Measurements from ENCODE around the gene LRRC9.
"Not testable (repeated sequence)": the region's sequence is repeated elsewhere in the genome, so short reads cannot be mapped to it uniquely, and the experiment has no call there.

The LRRC9 gene

DNA sequence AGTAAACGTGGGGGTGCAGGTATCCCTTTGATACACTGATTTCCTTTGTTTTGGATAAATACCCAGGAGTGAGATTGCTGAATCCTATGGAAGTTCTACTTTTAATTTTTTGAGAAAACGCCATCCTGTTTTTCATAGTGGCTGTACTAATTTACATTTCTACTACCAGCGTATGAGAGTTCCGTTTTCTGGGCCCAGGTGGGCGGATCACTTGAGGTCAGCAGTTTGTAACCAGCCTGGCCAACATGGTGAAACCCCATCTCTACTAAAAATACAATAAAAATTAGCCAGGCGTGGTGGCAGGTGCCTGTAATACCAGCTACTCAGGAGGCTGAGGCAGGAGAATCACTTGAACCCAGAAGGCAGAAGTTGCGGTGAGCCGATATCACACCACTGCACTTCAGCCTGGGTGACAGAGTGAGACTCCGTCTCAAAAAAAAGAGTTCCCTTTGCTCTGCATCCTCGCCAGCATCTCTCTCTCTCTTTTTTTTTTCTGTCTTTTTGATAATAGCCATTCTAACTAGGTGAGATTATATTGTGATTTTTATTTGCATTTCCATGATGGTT lies 22.4 kb downstream of the LRRC9 start:
- H3K4me3 ChIP-seq (ENCODE audit: low read length); DNase-seq (ENCODE audit: low read depth, low spot score): not testable (repeated sequence)

DNA sequence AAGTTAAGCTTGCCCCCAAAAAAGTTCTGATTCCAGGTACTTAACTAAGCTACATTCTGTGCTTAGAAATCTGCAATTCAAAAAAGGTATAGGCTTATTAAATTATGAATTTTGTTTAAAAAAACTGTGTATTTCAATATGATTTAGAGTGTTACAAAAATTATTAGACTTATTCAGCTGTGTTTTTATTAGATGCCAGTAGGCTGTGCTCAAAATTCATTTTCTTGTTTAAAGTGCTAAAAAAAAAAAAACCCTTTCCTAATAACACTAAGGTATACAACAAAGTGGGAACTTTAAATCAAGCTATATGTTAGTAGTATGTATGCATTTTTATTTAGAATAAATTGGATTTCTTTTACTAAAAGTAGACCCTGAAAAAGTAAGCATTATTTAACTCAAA lies 25.0 kb downstream of the LRRC9 start:
- no peak overlapping the region for H3K4me3 ChIP-seq (ENCODE audit: low read length)
- DNase-seq (ENCODE audit: low read depth, low spot score) = no peak

DNA sequence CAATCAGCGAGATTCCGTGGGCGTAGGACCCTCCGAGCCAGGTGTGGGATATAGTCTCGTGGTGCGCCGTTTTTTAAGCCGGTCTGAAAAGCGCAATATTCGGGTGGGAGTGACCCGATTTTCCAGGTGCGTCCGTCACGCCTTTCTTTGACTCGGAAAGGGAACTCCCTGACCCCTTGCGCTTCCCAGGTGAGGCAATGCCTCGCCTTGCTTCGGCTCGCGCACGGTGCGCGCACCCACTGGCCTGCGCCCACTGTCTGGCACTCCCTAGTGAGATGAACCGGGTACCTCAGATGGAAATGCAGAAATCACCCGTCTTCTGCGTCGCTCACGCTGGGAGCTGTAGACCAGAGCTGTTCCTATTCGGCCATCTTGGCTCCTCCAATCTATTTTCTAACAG lies 32.2 kb downstream of the LRRC9 start:
- not testable (repeated sequence) for H3K4me3 ChIP-seq (ENCODE audit: low read length); DNase-seq (ENCODE audit: low read depth, low spot score)

DNA sequence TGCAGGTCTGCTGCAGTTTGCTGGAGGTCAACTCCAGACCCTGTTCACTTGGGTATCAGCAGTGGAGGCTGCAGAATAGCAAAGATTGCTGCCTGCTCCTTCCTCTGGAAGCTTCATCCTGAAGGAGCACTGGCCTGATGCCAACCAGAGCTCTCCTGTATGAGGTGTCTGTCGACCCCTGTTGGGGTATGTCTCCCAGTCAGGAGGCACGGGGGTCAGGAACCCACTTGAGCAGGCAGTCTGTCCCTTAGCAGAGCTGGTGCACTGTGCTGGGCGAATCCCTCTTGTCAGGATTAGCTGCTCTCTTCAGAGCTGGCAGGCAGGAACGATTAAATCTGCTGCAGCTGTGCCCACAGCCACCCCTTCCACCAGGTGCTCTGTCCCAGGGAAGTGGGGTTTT lies 37.9 kb downstream of the LRRC9 start:
- not testable (repeated sequence) for DNase-seq (ENCODE audit: low read depth, low spot score)

DNA sequence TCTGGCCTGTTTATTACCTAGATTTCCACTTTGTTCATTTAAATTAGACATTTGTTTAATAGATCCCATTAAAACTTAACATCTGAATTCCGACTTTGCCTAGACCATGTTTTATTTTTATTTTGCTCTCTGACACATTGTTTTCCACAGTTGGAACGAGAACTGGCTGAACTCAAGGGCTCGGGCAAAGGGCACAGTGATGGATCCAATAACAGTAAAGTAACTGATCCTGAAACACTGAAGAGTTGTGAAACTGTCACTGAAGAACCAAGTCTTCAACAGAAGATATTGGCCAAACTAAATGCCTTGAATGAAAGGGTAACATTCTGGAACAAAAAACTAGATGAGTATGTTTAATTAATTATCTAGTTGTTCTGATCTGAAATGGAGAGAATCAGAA lies 39.7 kb downstream of the LRRC9 start:
- DNase-seq (ENCODE audit: low read depth, low spot score) = no peak
- no peak overlapping the region for H3K4me3 ChIP-seq (ENCODE audit: low read length)

More for the DNA sequence above, 37.9 kb downstream of the LRRC9 start:
- not testable (repeated sequence) for H3K4me3 ChIP-seq (ENCODE audit: low read length)

DNA sequence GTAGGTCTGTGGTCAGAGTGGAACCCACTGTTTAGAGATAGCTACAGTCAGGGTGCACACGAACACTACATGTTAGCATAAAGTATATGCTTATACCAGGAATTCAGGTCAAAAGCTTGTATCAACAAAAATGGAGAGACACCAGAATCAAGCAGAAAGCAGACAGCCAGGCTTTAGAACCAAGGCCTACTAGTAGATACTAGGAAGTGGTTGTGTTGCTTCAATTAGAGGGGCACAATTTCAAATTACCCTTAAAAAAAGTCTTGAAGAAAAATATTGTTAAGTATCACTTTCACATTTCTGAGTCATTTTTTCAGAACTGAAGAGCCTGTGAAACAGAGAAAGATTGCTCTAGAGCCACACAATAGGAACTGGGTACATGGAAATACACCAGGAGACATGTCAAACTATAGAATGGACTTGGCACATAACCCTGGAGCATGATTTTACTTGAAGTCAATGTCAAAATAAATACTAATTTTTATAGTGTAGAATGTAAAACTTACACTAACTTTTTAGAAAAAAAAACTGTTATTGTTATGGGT lies 41.6 kb downstream of the LRRC9 start:
- no peak overlapping the region for H3K4me3 ChIP-seq (ENCODE audit: low read length)
- DNase-seq (ENCODE audit: low read depth, low spot score) = no peak

DNA sequence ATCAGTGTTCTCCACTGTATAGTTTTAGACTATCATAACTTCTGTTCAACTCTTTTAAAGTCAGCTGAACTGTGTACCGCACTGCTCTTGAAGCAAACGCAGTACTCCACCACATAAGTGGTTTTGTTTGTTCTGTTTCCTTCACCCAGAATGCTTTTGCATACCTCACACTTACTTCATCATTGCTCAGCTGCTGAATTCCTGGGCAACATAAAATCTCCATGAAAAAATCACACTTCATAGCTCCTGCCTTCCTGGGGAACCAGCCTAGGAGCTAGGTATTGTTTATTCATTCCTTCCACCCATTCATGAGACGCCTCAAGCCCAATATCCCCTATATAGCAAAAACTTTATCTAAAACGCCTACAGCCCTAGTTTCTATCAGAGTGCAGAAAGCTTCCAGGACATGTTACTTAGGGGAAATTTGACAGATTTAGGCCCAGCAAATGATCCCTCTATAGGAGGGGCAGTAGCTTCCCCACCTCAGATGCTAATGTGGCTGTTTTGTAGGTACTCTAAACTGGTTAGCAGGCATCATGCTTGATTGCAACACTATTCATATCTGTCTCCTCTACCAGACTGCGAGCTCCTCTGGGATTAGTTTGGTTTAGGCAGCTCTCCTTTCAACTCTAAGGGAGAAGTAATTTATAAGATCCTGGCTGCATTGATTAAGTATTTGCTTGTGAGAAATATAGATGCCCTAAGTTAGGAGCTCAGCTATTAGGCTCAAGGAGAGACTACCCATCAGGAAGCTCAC lies 44.5 kb downstream of the LRRC9 start:
- no peak overlapping the region for H3K4me3 ChIP-seq (ENCODE audit: low read length)
- DNase-seq (ENCODE audit: low read depth, low spot score) = peak; percentile 10

DNA sequence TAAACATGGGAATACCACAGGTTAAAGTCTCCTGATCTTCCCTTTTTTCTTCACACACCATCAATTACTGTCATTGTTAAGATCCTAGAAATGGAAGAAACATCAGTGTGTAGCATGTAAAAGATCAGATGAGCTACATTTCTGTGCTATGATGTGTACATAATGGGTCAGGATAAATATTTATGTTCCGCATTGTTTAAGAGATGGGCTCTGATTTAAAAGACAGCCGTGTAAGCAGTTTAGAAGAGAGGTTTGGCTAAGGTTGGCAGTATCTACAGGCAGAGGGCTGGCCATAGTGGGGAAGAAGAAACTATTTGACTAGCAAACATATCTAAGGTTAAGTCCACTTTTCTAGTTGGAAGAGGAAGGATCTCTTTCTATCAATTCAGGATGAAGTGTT lies 49.4 kb downstream of the LRRC9 start:
- no peak overlapping the region for H3K4me3 ChIP-seq (ENCODE audit: low read length)
- DNase-seq (ENCODE audit: low read depth, low spot score) = no peak

DNA sequence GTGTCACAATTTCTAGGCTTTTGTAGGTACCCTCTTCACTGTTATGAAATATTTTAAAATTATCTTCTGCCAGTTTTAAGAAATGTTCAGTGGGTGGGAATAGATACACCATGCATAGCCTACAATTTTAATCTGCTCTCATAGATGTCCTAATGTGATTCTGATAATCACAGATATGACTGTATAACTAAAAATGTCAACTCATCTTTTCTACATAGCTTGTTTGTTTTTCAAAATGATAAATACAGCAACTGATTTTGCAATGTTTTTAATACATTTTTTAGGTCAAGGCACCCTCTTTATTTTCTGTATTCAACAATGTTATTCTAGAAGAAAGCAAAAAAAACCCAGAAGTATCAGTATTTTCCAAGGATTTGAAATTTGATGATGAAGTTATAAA lies 61.6 kb downstream of the LRRC9 start:
- DNase-seq (ENCODE audit: low read depth, low spot score) = no peak
- H3K4me3 ChIP-seq (ENCODE audit: low read length) = no peak overlapping the region

DNA sequence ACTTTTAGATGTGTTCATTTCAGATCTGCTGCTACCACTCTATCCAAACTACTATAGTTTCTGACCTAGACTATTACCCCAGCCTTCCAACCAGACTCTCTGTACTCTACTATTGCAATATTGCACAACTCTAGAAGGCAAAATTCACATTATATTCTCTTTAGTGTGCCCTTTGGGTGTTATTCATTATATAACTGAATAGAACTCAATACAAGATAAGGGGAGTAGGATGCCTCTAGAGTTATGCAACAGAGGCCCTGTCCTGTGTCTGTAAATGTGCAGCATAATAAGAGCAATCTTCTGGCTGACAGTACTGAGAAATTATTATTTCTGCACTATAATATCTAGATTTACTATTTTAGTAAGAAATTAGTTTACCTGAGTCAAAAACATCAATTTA lies 63.1 kb downstream of the LRRC9 start:
- no peak overlapping the region for H3K4me3 ChIP-seq (ENCODE audit: low read length)
- DNase-seq (ENCODE audit: low read depth, low spot score) = no peak

DNA sequence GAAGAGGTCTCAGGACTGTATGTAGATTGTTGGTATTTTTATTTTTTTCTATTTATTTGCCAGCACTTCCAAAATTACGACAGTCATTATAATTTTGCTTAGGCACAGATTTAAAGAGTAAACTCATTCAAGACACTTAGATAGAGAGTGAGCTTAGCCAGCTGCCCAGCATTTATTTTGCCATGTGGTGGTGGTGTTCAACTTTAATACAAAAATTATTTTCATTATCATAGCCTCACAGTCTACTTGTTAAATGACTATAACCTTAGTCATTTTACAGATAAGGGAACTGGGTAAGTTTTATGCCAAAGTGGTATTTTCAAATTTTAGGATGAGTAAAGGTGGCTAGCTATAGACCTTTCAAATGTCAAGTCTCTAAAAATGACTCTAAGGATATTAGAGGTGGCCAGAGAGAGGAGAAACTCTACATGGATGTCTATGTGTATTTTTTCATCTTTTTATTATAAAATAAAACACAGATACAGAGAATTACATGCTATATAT lies 66.7 kb downstream of the LRRC9 start:
- no peak overlapping the region for H3K4me3 ChIP-seq (ENCODE audit: low read length)
- no peak for DNase-seq (ENCODE audit: low read depth, low spot score)

DNA sequence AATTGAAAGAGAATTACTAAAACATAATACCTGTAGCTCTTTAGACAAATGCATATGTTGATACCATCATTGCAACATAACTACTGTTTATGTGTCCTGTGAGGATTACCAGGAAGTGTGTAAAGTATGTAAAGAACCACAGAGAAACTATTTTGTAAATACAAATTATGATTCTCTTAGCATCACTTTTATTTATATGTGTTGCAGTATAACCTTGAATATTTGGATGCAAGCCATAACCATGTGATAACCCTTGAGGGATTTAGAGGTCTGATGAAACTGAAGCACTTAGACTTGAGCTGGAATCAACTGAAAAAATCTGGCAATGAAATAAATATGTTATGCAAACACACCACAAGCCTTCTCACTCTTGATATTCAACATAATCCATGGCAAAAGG lies 77.5 kb downstream of the LRRC9 start:
- no peak for DNase-seq (ENCODE audit: low read depth, low spot score)
- no peak overlapping the region for H3K4me3 ChIP-seq (ENCODE audit: low read length)

DNA sequence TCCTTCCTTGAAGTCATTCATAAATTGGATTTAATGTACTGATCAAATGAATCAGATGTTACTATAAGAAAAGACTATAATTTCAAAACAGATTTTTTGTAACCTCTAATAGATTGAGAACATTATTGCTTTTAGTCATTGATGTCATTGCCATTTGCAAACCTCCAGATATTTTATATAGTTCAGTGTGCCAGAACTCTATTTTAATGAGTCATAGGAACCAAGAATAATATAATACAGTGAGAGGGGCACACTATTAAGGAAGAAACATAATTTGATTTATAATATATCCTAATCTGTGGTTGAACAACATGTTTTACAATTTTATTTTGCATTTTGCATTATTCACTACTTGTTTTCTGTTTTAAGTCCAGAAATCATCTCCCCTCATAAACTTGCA lies 78.0 kb downstream of the LRRC9 start:
- no peak overlapping the region for H3K4me3 ChIP-seq (ENCODE audit: low read length)
- no peak for DNase-seq (ENCODE audit: low read depth, low spot score)

DNA sequence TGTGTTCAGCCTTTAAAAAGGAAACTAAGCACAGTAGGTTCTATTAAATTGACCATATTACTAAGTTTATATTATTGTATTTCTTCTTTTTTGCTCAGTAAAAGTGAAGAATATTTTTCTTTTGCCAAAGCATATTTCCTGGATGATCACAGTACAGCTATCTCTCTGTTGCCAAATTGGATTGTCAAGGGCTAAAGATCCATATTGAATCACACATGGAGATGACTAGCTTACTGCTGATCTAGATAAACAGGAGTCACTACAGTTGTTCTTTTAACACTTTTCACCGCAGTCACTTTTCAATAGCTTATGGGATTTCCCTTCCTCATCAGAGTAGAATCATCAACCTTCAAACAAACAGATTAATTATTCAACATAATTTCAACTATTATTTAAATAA lies 78.6 kb downstream of the LRRC9 start:
- no peak for DNase-seq (ENCODE audit: low read depth, low spot score)

DNA sequence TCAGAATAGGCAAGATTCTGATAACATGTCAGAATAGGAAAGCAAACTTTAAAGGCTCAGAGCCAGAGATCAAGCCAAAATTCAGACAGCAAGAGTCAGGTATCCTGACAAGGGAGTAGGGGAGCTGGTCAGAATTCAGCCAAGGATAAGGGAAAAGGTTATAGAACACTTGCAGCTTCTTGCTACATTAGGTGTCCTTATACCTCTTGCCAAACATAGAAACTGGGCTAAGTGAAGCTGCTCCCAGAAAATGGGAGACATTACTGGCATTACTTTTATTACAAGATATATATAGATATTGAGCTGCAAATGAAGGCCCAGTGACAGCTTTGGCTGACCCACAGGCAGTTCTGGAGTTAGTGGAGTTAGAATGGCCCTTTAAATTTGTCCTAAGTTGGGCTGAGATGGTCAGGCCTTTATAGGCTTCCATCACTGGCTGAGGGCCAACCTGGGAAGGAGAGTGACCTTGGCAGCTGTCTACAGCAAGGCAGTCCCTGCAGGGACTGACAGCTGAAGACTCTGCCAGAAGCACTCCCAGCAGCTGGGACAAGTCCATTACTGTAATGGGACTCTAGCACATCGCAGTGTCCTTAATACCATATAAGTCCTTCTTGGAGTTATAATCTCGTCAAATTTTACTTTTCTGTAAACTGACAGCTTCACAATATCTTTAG lies 83.0 kb downstream of the LRRC9 start:
- no peak for DNase-seq (ENCODE audit: low read depth, low spot score)
- no peak overlapping the region for H3K4me3 ChIP-seq (ENCODE audit: low read length)

More for the DNA sequence above, 78.6 kb downstream of the LRRC9 start:
- H3K4me3 ChIP-seq (ENCODE audit: low read length) = no peak overlapping the region

DNA sequence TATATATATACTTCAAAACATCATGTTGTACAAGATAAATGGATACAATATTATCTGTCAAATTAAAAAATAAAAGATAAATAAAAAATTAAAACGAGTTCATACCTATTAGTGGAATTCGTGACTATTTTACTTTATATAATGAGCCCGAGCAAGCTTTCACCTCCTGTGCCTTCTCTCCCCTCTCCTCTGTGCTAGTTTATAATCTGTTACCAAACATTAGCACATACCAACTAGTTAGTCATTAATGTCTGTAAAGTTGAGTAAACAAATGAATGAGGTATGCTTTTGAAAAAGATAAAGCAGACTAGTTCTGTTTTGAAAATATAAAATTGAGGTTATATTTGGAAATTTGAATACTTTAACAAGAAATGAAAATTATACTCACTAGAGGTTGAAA lies 84.0 kb downstream of the LRRC9 start:
- no peak for DNase-seq (ENCODE audit: low read depth, low spot score)
- no peak overlapping the region for H3K4me3 ChIP-seq (ENCODE audit: low read length)

DNA sequence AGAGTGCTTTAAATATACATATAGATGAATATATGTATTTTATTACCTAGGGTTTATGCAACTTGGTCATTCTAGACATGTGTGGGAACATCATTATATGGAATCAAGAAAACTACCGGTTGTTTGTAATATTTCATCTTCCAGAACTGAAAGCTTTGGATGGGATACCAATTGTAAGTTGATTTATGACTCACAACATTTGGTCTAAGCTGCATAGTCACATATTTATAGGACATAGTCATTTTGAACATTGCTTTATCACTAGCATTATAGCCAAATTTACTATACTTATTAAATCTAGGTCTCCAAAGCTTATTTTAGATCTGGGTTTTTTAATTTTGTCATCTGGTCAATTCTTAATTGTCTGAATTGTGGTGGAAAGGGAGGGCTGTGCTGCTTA lies 88.1 kb downstream of the LRRC9 start:
- DNase-seq (ENCODE audit: low read depth, low spot score) = no peak
- H3K4me3 ChIP-seq (ENCODE audit: low read length) = no peak overlapping the region

DNA sequence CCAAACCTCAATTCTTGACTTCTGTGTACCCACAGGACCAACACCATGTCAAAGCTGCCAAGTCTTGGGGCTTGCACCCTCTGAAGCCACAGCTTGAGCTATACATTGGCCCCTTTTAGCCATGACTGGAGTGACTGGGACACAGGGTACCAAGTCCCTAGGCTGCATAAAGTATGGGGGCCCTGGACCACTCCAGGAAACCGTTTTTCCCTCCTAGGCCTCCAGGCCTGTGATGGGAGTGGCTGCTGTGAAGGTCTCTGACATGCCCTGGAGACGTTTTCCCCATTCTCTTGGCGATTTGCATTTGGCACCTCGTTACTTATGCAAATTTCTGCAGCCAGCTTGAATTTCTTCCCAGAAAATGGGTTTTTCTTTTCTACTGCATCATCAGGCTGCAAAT lies 90.3 kb downstream of the LRRC9 start:
- not testable (repeated sequence) for H3K4me3 ChIP-seq (ENCODE audit: low read length)

DNA sequence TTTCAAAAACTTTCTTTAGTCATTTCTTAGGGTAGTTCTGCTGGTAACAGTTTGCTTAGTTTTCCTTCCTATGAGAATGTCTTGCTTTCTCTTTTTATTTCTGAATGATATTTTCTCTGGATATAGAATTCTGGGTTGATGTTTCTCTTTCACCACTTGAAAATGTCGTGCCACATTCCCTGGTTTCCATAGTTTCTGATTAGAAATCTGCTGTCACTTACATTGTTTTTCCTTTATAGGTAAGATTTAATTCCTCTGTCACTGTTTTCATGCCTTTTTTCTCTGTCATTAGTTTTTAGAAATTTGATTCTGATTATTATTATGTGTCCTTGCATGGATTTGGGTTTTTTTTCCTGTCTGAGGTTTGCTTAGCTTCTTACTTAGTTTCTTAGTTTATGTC lies 94.5 kb downstream of the LRRC9 start:
- no peak for DNase-seq (ENCODE audit: low read depth, low spot score)
- H3K4me3 ChIP-seq (ENCODE audit: low read length) = no peak overlapping the region

More for the DNA sequence above, 90.3 kb downstream of the LRRC9 start:
- DNase-seq (ENCODE audit: low read depth, low spot score) = not testable (repeated sequence)

DNA sequence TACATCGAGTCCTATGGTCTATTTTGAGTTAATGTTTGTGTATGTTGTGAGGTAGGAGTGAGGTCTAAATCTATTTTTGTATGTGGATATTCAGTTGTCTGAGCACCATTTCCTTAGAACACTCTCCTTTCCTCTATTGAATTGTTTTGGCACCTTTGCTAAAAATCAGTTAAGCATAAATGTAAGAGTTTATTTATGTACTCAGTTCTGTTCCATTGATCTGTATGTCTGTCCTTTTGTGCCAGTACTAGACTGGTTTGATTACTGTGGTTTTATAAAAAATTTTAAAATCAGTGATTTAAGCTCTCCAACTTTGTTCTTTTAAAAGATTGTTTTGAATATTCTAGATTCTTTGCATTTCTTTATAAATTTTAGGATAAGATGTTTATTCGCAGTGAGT lies 101.7 kb downstream of the LRRC9 start:
- DNase-seq (ENCODE audit: low read depth, low spot score) = no peak
- no peak overlapping the region for H3K4me3 ChIP-seq (ENCODE audit: low read length)
